ENCODE measurements around the gene CSE1L. TPM values are rescaled to one million over a fixed set of nuclear protein-coding genes. Genes with fewer than 3 reads are reported as not detected.
"Not testable (repeated sequence)": the region's sequence is repeated elsewhere in the genome, so short reads cannot be mapped to it uniquely, and the experiment has no call there.

CSE1L gene
- total RNA-seq, 1 experiment from 2014 or later, result 166 TPM

- no peak for DNase-seq (ENCODE audit: low spot score)
Observed at GRCh38 chr20:49123982-49124381, 77.9 kb downstream of the CSE1L start.

GRCh38 chr20:49132995-49133478 is 86.9 kb downstream of the CSE1L start:
- peak; percentile 34 for DNase-seq (ENCODE audit: low spot score)

GRCh38 chr20:49133571-49133970 is 87.5 kb downstream of the CSE1L start:
- DNase-seq (ENCODE audit: low spot score), result no peak

GRCh38 chr20:49134797-49135196 is 88.7 kb downstream of the CSE1L start:
- DNase-seq (ENCODE audit: low spot score), result not testable (repeated sequence)

GRCh38 chr20:49136817-49137571 is 90.9 kb downstream of the CSE1L start:
- DNase-seq (ENCODE audit: low spot score), result no peak

- no peak for DNase-seq (ENCODE audit: low spot score)
Observed at GRCh38 chr20:49138431-49138830, 92.3 kb downstream of the CSE1L start.

GRCh38 chr20:49140411-49140810 is 94.3 kb downstream of the CSE1L start:
- DNase-seq (ENCODE audit: low spot score), result no peak

- no peak for DNase-seq (ENCODE audit: low spot score)
Observed at GRCh38 chr20:49140834-49141233, 94.7 kb downstream of the CSE1L start.

Other genes with a start within 250 kb of the CSE1L start
- gene PREX1, start 218.3 kb upstream of the CSE1L start, total RNA-seq (2014; rRNA removed; shearing (Covaris generic)), result 2.8 and 3.1 TPM in 2 replicates
- 11.2 and 13.8 TPM in 2 replicates for gene ARFGEF2, start 124.6 kb upstream of the CSE1L start, total RNA-seq (2014; rRNA removed; shearing (Covaris generic))
- 34.7 and 47.4 TPM in 2 replicates for gene STAU1, start 142.0 kb downstream of the CSE1L start, total RNA-seq (2014; rRNA removed; shearing (Covaris generic))
- 30.6 and 33.9 TPM in 2 replicates for gene DDX27, start 173.1 kb downstream of the CSE1L start, total RNA-seq (2014; rRNA removed; shearing (Covaris generic))
- gene ZNFX1, start 231.7 kb downstream of the CSE1L start, total RNA-seq (2014; rRNA removed; shearing (Covaris generic)), result 21.9 and 22.8 TPM in 2 replicates

Measured in H4 (cell line).